GM20000 (cell line): ENCODE results near the gene ZMYM4.

Experiments
- DNase-seq: peaks from one replicate; pipeline ENCODE4 v3.0.0; 2012; ENCODE audit warnings: low spot score
- TF ChIP-seq, protein P1 (sequence below): IDR thresholded peaks from 2 replicates; pipeline ENCODE4 v1.5.1; 2012; ENCODE audit warnings: mild to moderate bottlenecking, control low read depth; ENCODE audit errors: extremely low read depth, missing control alignments

Gene ZMYM4

DNA sequence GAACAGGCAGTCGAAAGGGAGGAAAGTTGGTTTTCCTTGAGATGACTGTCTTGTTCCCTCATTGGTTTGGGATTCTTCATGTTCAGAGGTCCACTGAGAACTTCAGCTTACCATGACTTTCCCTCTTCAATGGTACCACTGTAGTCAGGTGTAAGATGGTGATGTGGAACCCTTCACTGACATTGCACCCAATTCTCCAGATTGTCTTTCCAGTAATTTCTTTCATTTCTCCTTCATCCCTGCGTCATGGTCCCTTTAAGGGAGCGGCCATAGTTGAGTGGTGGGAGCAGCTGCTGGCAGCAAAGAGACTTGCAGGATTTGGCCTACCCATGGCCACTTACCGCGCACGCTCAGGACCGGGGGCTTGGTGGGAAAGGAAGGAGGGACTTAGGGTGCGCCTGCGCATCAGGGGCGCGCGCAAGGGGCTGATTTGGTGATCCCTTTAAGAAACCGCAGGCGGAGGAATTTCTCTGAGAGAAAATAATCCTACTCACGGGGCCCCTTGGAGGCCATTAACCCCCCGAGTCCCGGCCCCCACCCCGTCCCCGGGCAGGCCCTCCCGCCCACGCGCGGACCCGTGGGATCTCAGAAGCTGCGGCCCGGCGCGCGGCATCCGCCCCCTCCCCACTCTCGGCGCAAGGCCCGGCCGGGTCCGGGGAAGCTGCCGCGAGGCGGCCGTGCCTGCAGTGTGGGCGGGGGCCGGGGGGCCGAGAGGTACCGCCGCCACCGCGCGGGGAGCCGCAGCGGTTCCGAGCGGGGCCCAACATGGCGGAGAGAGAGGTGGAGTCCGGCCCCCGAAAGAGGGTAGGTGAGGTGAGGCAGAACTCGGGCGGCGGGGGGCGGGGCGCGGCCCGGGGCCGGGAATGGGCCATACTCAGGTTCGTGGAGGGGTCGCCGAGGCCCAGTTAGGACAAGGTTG, at the start of gene ZMYM4:
TSS of gene ZMYM4 (plus strand) at position 428 of the 919 bp plus-strand sequence. CDS start at position 766, 338 bp downstream.
- peak; percentile 95 for DNase-seq
- TF ChIP-seq, protein P1, sequence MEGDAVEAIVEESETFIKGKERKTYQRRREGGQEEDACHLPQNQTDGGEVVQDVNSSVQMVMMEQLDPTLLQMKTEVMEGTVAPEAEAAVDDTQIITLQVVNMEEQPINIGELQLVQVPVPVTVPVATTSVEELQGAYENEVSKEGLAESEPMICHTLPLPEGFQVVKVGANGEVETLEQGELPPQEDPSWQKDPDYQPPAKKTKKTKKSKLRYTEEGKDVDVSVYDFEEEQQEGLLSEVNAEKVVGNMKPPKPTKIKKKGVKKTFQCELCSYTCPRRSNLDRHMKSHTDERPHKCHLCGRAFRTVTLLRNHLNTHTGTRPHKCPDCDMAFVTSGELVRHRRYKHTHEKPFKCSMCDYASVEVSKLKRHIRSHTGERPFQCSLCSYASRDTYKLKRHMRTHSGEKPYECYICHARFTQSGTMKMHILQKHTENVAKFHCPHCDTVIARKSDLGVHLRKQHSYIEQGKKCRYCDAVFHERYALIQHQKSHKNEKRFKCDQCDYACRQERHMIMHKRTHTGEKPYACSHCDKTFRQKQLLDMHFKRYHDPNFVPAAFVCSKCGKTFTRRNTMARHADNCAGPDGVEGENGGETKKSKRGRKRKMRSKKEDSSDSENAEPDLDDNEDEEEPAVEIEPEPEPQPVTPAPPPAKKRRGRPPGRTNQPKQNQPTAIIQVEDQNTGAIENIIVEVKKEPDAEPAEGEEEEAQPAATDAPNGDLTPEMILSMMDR, result no peak

GRCh38 chr1:35220976-35221375, 47.5 kb upstream of the ZMYM4 start:
- DNase-seq, result peak; percentile 36
- TF ChIP-seq, protein P1, result peak; percentile 26

GRCh38 chr1:35222322-35223083, 46.0 kb upstream of the ZMYM4 start:
- no peak for DNase-seq
- TF ChIP-seq, protein P1, result no peak

GRCh38 chr1:35223084-35223630, 45.4 kb upstream of the ZMYM4 start:
- DNase-seq, result no peak
- TF ChIP-seq, protein P1, result no peak

GRCh38 chr1:35226546-35226945, 42.0 kb upstream of the ZMYM4 start:
- TF ChIP-seq, protein P1, result no peak
- DNase-seq, result no peak

- TF ChIP-seq, protein P1, result no peak
- no peak for DNase-seq
Observed at GRCh38 chr1:35229587-35230360, 38.7 kb upstream of the ZMYM4 start.
